Vagina (tissue), 2 donors: ENCODE data around the gene SOCS1. TPM values are rescaled to one million over a fixed set of nuclear protein-coding genes. Genes with fewer than 3 reads are reported as not detected.

Experiments
- DNase-seq, 2 donors: peaks; one replicate each; pipeline ENCODE4 v3.0.0-alpha.2; 2017; ENCODE audit errors: extremely low spot score in 2 of 2
- H3K27ac ChIP-seq: fragments of 200-600 bp; sonication (generic); one replicate; pipeline ENCODE4 v1.5.1; 2019
- H3K27me3 ChIP-seq: fragments of 200-600 bp; sonication (generic); one replicate; pipeline ENCODE4 v1.5.1; 2019
- H3K36me3 ChIP-seq, 2 donors: fragments of 200-600 bp; sonication (generic); one replicate each; pipeline ENCODE4 v1.5.1; 2017 to 2019
- H3K4me1 ChIP-seq: fragments of 200-600 bp; sonication (generic); one replicate; pipeline ENCODE4 v1.5.1; 2019
- H3K4me3 ChIP-seq, 2 donors: fragments of 200-600 bp; sonication (generic); 1 replicate in 1 of 2; 2 replicates in 1 of 2; pipeline ENCODE4 v1.5.1; 2016 to 2019
- H3K9me3 ChIP-seq: fragments of 200-600 bp; sonication (generic); one replicate; pipeline ENCODE4 v1.5.1; 2019
- POLR2A ChIP-seq, 2 donors: fragments of 450-650 bp; IDR thresholded peaks; one replicate each; pipeline ENCODE4 v1.6.1; 2017; ENCODE audit warnings: antibody characterized with exemption in 2 of 2, mild to moderate bottlenecking in 2 of 2, moderate library complexity in 2 of 2
- POLR2AphosphoS5 ChIP-seq, 2 donors: sonication (generic); formaldehyde crosslinking; IDR thresholded peaks; one replicate each; pipeline ENCODE4 v1.9.0; 2017; ENCODE audit warnings: antibody characterized with exemption in 2 of 2, mild to moderate bottlenecking in 2 of 2, low read depth in 1 of 2; ENCODE audit not compliant: insufficient read depth in 1 of 2
- intact Hi-C: fragments of 100-400 bp; cut with DNase I; formaldehyde crosslinking; loops from one replicate; pipeline ENCODE4 v1.15.1; 2023
- total RNA-seq: library from RNA; depleted of rRNA; stranded (reverse); fragments of >200 nt; gene quantifications from one replicate; pipeline ENCODE4 v1.2.3, GENCODE V29; 2016
- TF ChIP-seq, protein P1 (sequence below), 3 experiments: fragments of 450-650 bp in 2 of 3; fragments of 200-600 bp in 1 of 3; sonication (generic) in 1 of 3; IDR thresholded peaks; one replicate each; pipeline ENCODE4 v1.5.1; 2017 to 2019; ENCODE audit warnings: antibody characterized with exemption in 3 of 3, mild to moderate bottlenecking in 2 of 3, moderate library complexity in 2 of 3

The SOCS1 gene
- total RNA-seq, 1 donor from 2014 or later: 22.1 TPM

DNA sequence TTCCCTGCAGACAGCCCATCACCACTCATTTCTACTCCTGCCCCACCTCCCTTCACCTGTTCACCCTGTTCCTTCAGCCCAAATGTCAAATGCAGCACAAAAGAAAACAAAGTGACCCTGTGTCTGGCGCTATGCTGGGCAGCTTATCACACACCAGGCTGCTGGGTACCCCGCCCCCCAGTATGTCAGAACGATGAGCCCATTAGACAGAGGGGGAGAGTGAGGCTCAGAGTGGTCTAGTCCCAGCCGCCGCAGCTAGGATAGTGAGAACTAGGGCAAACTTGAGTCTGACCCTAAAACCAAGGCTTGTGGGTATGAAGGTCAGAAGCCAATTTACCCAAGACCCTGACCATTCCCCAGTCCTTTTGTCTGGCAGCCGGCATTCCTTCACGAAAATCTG, 9.1 kb upstream of the SOCS1 start:
- intact Hi-C loops: no loop called here
- DNase-seq: no peak
- no peak overlapping the region for H3K4me3 ChIP-seq
- TF ChIP-seq, protein P1, sequence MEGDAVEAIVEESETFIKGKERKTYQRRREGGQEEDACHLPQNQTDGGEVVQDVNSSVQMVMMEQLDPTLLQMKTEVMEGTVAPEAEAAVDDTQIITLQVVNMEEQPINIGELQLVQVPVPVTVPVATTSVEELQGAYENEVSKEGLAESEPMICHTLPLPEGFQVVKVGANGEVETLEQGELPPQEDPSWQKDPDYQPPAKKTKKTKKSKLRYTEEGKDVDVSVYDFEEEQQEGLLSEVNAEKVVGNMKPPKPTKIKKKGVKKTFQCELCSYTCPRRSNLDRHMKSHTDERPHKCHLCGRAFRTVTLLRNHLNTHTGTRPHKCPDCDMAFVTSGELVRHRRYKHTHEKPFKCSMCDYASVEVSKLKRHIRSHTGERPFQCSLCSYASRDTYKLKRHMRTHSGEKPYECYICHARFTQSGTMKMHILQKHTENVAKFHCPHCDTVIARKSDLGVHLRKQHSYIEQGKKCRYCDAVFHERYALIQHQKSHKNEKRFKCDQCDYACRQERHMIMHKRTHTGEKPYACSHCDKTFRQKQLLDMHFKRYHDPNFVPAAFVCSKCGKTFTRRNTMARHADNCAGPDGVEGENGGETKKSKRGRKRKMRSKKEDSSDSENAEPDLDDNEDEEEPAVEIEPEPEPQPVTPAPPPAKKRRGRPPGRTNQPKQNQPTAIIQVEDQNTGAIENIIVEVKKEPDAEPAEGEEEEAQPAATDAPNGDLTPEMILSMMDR (IDR thresholded peaks at IDR 0.05): no peak
- TF ChIP-seq POLR2A (IDR thresholded peaks at IDR 0.05): no peak
- no peaks in the 10 kb centered on the region for H3K9me3 ChIP-seq
- no peaks in the 10 kb centered on the region for H3K36me3 ChIP-seq
- no peak overlapping the region for H3K27ac ChIP-seq
- no peaks in the 10 kb centered on the region for H3K27me3 ChIP-seq
- H3K4me1 ChIP-seq: no peaks in the 10 kb centered on the region

DNA sequence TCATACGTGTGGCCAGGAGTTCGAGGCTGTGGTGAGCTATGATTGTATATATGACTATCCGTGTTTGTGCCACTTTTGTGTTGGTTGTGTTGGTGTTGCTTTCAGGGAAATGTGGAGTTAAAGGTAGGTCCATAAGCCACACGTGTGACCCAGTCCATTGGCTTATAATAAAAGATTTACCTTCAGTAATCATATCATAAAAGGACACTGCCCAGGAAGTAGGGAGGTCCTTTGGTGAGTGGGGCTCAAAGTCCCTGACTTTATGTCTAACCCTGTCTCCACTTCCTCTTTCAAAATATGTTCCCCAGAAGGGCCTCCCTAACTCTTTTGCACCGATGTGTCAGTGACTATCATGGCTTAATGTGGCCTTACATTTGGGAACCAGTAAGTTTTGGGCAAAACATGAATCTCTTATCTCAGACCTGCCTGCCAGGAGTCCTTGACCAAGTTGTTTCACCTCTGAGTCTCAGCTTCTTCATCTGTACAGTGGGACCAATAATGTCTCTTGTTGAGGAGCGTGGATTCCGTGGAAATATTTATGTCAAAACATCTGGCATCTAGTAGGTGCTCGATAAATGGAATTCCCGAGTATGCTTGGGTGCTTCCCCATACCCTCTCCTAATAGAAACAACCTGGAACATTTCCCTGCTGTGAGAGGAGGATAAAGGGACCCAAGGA, 8.3 kb upstream of the SOCS1 start:
- Histone ChIP-seq H3K4me1 (peaks cover 6% of the 10 kb centered on the region), H3K27ac (no peak overlapping the region), H3K9me3 (no peaks in the 10 kb centered on the region), H3K27me3 (no peaks in the 10 kb centered on the region), H3K4me3 (no peak overlapping the region), H3K36me3 (no peaks in the 10 kb centered on the region)
- intact Hi-C loops: no loop called here
- DNase-seq: no peak
- TF ChIP-seq POLR2AphosphoS5 (IDR thresholded peaks at IDR 0.05; ENCODE audit: insufficient read depth in 1 of 2, low read depth in 1 of 2) (no peak), POLR2A (IDR thresholded peaks at IDR 0.05) (no peak)
- TF ChIP-seq, protein P1 (IDR thresholded peaks at IDR 0.05): no peak

- Histone ChIP-seq H3K27me3 (no peaks in the 10 kb centered on the region), H3K9me3 (no peaks in the 10 kb centered on the region), H3K4me3 (no peak overlapping the region), H3K36me3 (no peaks in the 10 kb centered on the region), H3K27ac (no peak overlapping the region), H3K4me1 (peaks cover 12% of the 10 kb centered on the region)
- intact Hi-C loops: no loop called here
- TF ChIP-seq, protein P1 (IDR thresholded peaks at IDR 0.05): no peak
- no peak for TF ChIP-seq POLR2A (IDR thresholded peaks at IDR 0.05)
- TF ChIP-seq POLR2AphosphoS5 (IDR thresholded peaks at IDR 0.05; ENCODE audit: insufficient read depth in 1 of 2, low read depth in 1 of 2): no peak
- no peak for DNase-seq
These were observed 7.7 kb upstream of the SOCS1 start for GRCh38 chr16:11263737-11264136.

DNA sequence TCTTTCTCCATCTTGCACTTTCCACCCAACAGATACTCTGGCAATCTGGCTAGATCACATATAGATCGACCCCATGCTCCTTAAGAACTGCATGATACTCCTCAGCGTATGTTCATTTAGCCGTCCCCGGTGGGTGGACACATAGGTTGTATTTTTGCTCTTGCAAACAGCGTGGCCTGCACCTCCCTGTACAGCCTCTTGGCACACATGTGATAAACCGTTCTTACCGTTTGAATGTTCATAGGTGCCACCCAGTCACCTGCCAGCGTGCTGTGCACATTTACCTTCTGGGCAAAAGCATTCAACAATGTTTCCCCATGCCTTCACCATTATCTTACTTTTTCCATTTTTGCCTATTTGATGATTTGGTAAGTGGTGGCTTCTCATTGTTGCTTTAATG, 6.9 kb upstream of the SOCS1 start:
- Histone ChIP-seq H3K27me3 (no peaks in the 10 kb centered on the region), H3K4me3 (no peak overlapping the region), H3K4me1 (peaks cover 17% of the 10 kb centered on the region), H3K27ac (no peak overlapping the region), H3K9me3 (no peaks in the 10 kb centered on the region), H3K36me3 (no peaks in the 10 kb centered on the region)
- no peak for DNase-seq
- TF ChIP-seq, protein P1 (IDR thresholded peaks at IDR 0.05): no peak
- TF ChIP-seq POLR2AphosphoS5 (IDR thresholded peaks at IDR 0.05; ENCODE audit: insufficient read depth in 1 of 2, low read depth in 1 of 2): no peak
- no peak for TF ChIP-seq POLR2A (IDR thresholded peaks at IDR 0.05)
- intact Hi-C loops: no loop called here

GRCh38 chr16:11260596-11260966, 4.6 kb upstream of the SOCS1 start:
- Histone ChIP-seq H3K4me3 (no peak overlapping the region), H3K27ac (no peak overlapping the region), H3K4me1 (peaks cover 29% of the 10 kb centered on the region), H3K27me3 (no peaks in the 10 kb centered on the region), H3K9me3 (no peaks in the 10 kb centered on the region), H3K36me3 (no peaks in the 10 kb centered on the region)
- no peak for DNase-seq
- intact Hi-C loops: no loop called here
- TF ChIP-seq POLR2AphosphoS5 (IDR thresholded peaks at IDR 0.05; ENCODE audit: insufficient read depth in 1 of 2, low read depth in 1 of 2) (no peak), POLR2A (IDR thresholded peaks at IDR 0.05) (no peak)
- TF ChIP-seq, protein P1 (IDR thresholded peaks at IDR 0.05): no peak
